ENCODE data around the gene DNAH3.
A peak's percentile ranks its signal among the peaks of the same experiment; 100 is the strongest.

Gene DNAH3

GRCh38 chr16:21159281-21159951 is 8.8 kb upstream of the DNAH3 start:
- peak overlapping the region; percentile 90 for H3K4me2 ChIP-seq (ENCODE audit: low read length)
- H3K4me1 ChIP-seq (ENCODE audit: insufficient read depth, low read length, severe bottlenecking): peaks cover 18% of the 10 kb centered on the region
- H3K9me3 ChIP-seq (ENCODE audit: low read length): no peaks in the 10 kb centered on the region
- H3K9ac ChIP-seq (ENCODE audit: low read length): peak overlapping the region; percentile 73
- TF ChIP-seq EZH2 (IDR thresholded peaks at IDR 0.05; ENCODE audit: borderline replicate concordance, low read length): no peak
- TF ChIP-seq, protein P1, sequence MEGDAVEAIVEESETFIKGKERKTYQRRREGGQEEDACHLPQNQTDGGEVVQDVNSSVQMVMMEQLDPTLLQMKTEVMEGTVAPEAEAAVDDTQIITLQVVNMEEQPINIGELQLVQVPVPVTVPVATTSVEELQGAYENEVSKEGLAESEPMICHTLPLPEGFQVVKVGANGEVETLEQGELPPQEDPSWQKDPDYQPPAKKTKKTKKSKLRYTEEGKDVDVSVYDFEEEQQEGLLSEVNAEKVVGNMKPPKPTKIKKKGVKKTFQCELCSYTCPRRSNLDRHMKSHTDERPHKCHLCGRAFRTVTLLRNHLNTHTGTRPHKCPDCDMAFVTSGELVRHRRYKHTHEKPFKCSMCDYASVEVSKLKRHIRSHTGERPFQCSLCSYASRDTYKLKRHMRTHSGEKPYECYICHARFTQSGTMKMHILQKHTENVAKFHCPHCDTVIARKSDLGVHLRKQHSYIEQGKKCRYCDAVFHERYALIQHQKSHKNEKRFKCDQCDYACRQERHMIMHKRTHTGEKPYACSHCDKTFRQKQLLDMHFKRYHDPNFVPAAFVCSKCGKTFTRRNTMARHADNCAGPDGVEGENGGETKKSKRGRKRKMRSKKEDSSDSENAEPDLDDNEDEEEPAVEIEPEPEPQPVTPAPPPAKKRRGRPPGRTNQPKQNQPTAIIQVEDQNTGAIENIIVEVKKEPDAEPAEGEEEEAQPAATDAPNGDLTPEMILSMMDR (IDR thresholded peaks at IDR 0.05; ENCODE audit: low read length): no peak
- H3K27ac ChIP-seq (ENCODE audit: low read depth, low read length, poor library complexity, severe bottlenecking): peak overlapping the region; percentile 49
- H3K4me3 ChIP-seq (ENCODE audit: low read depth, low read length, poor library complexity, severe bottlenecking): peak overlapping the region; percentile 77
- no peaks in the 10 kb centered on the region for H3K9me2 ChIP-seq (ENCODE audit: low read depth, low read length)
- H3F3A ChIP-seq (ENCODE audit: insufficient read depth, low read length): no peaks in the 10 kb centered on the region
- no peaks in the 10 kb centered on the region for H3K27me3 ChIP-seq (ENCODE audit: insufficient read depth, low read length)
- H3K36me3 ChIP-seq (ENCODE audit: insufficient read depth, low read length): peaks cover 27% of the 10 kb centered on the region; the same call in 1 of the 2 replicates
- H4K20me1 ChIP-seq (ENCODE audit: insufficient read depth, low read length): no peaks in the 10 kb centered on the region
- H3K79me2 ChIP-seq (ENCODE audit: insufficient read depth, low read length): no peaks in the 10 kb centered on the region
- H2AFZ ChIP-seq (ENCODE audit: low read length): no peak overlapping the region

DNA sequence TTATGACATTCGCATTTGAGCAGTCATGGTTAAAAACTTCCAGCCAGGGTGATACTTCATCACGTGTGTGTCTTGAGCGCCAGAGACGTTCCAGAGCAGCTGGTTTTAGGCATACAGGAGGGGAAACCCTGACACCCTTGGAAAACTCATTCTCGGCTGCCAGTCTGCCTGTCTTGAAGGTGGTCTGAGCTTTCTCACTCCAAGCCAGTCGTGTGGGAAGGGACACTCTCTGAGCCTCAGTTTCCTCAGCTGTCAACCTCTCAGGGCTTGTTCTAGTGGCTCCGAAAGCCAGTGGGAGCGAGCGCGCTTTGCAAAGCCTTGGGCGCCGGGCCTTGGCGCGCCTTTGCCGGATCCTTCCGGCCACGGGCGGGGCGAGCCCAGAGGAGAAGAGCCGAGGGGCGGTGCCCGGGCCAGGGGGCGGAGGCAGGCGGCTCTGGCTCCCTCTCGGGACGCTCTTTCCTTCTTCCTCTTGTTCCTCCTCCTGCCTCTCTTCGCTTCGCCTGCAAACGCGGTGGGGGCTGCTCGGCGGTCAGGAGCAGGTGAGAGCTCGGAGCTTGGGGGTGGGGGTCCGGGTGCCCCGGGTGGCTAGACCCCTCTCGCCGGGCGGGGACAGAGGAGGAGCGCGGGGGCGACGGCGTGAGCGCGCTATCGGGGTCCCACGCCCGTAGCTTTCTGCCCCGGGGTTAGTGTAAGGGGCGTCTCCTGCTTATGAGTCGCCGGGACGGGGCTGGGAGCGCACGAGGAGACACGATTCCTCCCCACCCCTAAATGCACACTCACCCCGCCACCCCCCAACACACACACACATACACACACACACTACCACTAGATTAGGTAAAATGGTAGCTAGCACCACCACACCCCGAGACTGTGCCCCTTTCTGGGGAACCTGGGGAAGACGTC is 7.8 kb upstream of the DNAH3 start, which contains the start of gene LDAF1:
LDAF1 (plus strand) TSS at position 467 of the 903 bp plus-strand sequence. CDS start 2,509 bp downstream, outside the sequence.
- no peaks in the 10 kb centered on the region for H3K9me3 ChIP-seq (ENCODE audit: low read length)
- no peaks in the 10 kb centered on the region for H3K27me3 ChIP-seq (ENCODE audit: insufficient read depth, low read length)
- H2AFZ ChIP-seq (ENCODE audit: low read length): 0 out of 2 replicates have a peak within 1 kb of the TSS, but pooled peaks have one; percentile 20
- peaks cover 18% of the 10 kb centered on the region for H3K4me1 ChIP-seq (ENCODE audit: insufficient read depth, low read length, severe bottlenecking)
- H3K4me2 ChIP-seq (ENCODE audit: low read length): peak within 1 kb of the TSS; percentile 90
- H4K20me1 ChIP-seq (ENCODE audit: insufficient read depth, low read length): no peaks in the 10 kb centered on the region
- no peaks in the 10 kb centered on the region for H3K79me2 ChIP-seq (ENCODE audit: insufficient read depth, low read length)
- H3K9ac ChIP-seq (ENCODE audit: low read length): peak within 1 kb of the TSS; percentile 73
- H3F3A ChIP-seq (ENCODE audit: insufficient read depth, low read length): no peaks in the 10 kb centered on the region
- peak within 1 kb of the TSS; percentile 77 for H3K4me3 ChIP-seq (ENCODE audit: low read depth, low read length, poor library complexity, severe bottlenecking)
- peak within 1 kb of the TSS; percentile 49 for H3K27ac ChIP-seq (ENCODE audit: low read depth, low read length, poor library complexity, severe bottlenecking)
- TF ChIP-seq, protein P1 (IDR thresholded peaks at IDR 0.05; ENCODE audit: low read length): no peak
- TF ChIP-seq EZH2 (IDR thresholded peaks at IDR 0.05; ENCODE audit: borderline replicate concordance, low read length): no peak
- no peaks in the 10 kb centered on the region for H3K9me2 ChIP-seq (ENCODE audit: low read depth, low read length)
- peaks cover 22% of the 10 kb centered on the region; the same call in 1 of the 2 replicates for H3K36me3 ChIP-seq (ENCODE audit: insufficient read depth, low read length)

DNA sequence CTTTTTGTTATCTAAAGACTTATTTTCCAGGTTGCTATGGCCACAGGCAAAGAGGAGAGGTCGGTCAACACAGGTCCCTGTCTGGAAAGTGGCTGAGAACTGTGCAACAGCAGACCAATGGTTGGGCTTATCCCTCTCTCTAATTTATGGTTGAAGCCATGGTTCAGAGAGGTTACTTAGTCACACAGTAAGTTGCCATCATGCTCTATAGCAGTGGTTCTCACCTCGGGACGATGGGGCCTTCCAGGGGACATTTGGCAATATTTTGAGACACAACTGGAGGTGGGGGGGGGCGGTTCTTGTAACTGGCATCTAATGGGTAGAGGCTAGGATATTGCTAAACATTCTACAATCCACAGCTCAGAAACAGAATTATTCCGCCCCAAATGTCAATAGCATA is 7.0 kb upstream of the DNAH3 start:
- Histone ChIP-seq H3K9ac (ENCODE audit: low read length) (no peak overlapping the region; the same call in 1 of the 2 replicates), H3K4me2 (ENCODE audit: low read length) (no peak overlapping the region; the same call in 1 of the 2 replicates), H2AFZ (ENCODE audit: low read length) (no peak overlapping the region), H3K36me3 (ENCODE audit: insufficient read depth, low read length) (peaks cover 14% of the 10 kb centered on the region; the same call in 1 of the 2 replicates), H3K27me3 (ENCODE audit: insufficient read depth, low read length) (no peaks in the 10 kb centered on the region), H3K27ac (ENCODE audit: low read depth, low read length, poor library complexity, severe bottlenecking) (no peak overlapping the region), H3K4me1 (ENCODE audit: insufficient read depth, low read length, severe bottlenecking) (peaks cover 18% of the 10 kb centered on the region), H3K9me3 (ENCODE audit: low read length) (no peaks in the 10 kb centered on the region), H3K9me2 (ENCODE audit: low read depth, low read length) (no peaks in the 10 kb centered on the region), H4K20me1 (ENCODE audit: insufficient read depth, low read length) (no peaks in the 10 kb centered on the region), H3K4me3 (ENCODE audit: low read depth, low read length, poor library complexity, severe bottlenecking) (no peak overlapping the region), H3F3A (ENCODE audit: insufficient read depth, low read length) (no peaks in the 10 kb centered on the region), H3K79me2 (ENCODE audit: insufficient read depth, low read length) (no peaks in the 10 kb centered on the region)
- TF ChIP-seq, protein P1 (IDR thresholded peaks at IDR 0.05; ENCODE audit: low read length): no peak

Measured in OCI-LY1 (cell line).